HepG2 (cell line): ENCODE results near the gene IQGAP2. TPM values are rescaled to one million over a fixed set of nuclear protein-coding genes. Genes with fewer than 3 reads are reported as not detected.
A peak's percentile ranks its signal among the peaks of the same experiment; 100 is the strongest.

Experiments used
- FOXP1 ChIP-seq, 2 experiments: fragments of 450-650 bp in 1 of 2; IDR thresholded peaks; 2 replicates each; pipeline ENCODE4 v1.6.1; 2017 to 2018; ENCODE audit warnings: antibody characterized with exemption in 1 of 2
- HIVEP1 ChIP-seq: sonication (generic); formaldehyde crosslinking; IDR thresholded peaks from 2 replicates; pipeline ENCODE4 v1.4.0; 2020; ENCODE audit warnings: mild to moderate bottlenecking, missing genetic modification reagents
- MTERF4 ChIP-seq: sonication (generic); formaldehyde crosslinking; IDR thresholded peaks from 2 replicates; pipeline ENCODE4 v1.8.0; 2023; ENCODE audit warnings: mild to moderate bottlenecking, missing genetic modification reagents
- PREB ChIP-seq: sonication (generic); formaldehyde crosslinking; IDR thresholded peaks from 2 replicates; pipeline ENCODE4 v1.4.0; 2020; ENCODE audit warnings: missing genetic modification reagents
- RFX3 ChIP-seq: IDR thresholded peaks from 2 replicates; pipeline ENCODE4 v1.6.1; 2016; ENCODE audit warnings: missing biosample characterization, missing genetic modification reagents
- SMC3 ChIP-seq: IDR thresholded peaks from 2 replicates; pipeline ENCODE4 v1.6.1; 2011; ENCODE audit warnings: low read length, improper control_type of control experiment
- USF2 ChIP-seq, 2 experiments: sonication (generic) in 1 of 2; formaldehyde crosslinking in 1 of 2; IDR thresholded peaks; 2 replicates each; pipeline versions ENCODE4 v1.5.1 to v1.6.1; 2011 to 2020; ENCODE audit warnings: borderline replicate concordance in 1 of 2, low read depth in 1 of 2, low read length in 1 of 2, mild to moderate bottlenecking in 1 of 2, missing genetic modification reagents in 1 of 2, moderate library complexity in 1 of 2
- ZBTB34 ChIP-seq: sonication (generic); formaldehyde crosslinking; IDR thresholded peaks from 2 replicates; pipeline ENCODE4 v1.8.0; 2022; ENCODE audit warnings: mild to moderate bottlenecking, missing genetic modification reagents
- ZNF253 ChIP-seq: sonication (generic); formaldehyde crosslinking; IDR thresholded peaks from 2 replicates; pipeline ENCODE4 v1.8.0; 2022; ENCODE audit warnings: mild to moderate bottlenecking, missing genetic modification reagents, borderline replicate concordance
- ZNF615 ChIP-seq: sonication (generic); formaldehyde crosslinking; IDR thresholded peaks from 2 replicates; pipeline ENCODE4 v1.5.0; 2020; ENCODE audit warnings: mild to moderate bottlenecking, missing genetic modification reagents, borderline replicate concordance
- ZNF878 ChIP-seq: sonication (generic); formaldehyde crosslinking; IDR thresholded peaks from 2 replicates; pipeline ENCODE4 v1.8.1; 2023; ENCODE audit warnings: mild to moderate bottlenecking, missing genetic modification reagents, moderate library complexity
- ZSCAN9 ChIP-seq: IDR thresholded peaks from 2 replicates; pipeline ENCODE4 v1.6.1; 2016; ENCODE audit warnings: borderline replicate concordance
- polyA plus RNA-seq, 8 experiments: library from polyadenylated mRNA; depleted of rRNA in 3 of 8; stranded (reverse) in 7 of 8; unstranded in 1 of 8; fragments of >200 nt; fragmentation: Illumina TruSeq in 4 of 8; extraction: Trizol in 4 of 8; gene quantifications; 2 replicates each; pipeline versions ENCODE4 v1.2.1 to v1.2.3, GENCODE V29; 2011 to 2016; ENCODE audit warnings: low read depth in 4 of 8, missing spikeins in 1 of 8, mixed read lengths in 1 of 8; ENCODE audit not compliant: insufficient read depth in 1 of 8
- total RNA-seq, 5 experiments: library from RNA; depleted of rRNA; stranded (reverse); fragments of >200 nt; fragmentation: Illumina TruSeq; extraction: Trizol; gene quantifications; 2 replicates each; pipeline ENCODE4 v1.2.3, GENCODE V29; 2016; ENCODE audit warnings: low read depth in 1 of 5
- TF ChIP-seq, protein P1 (sequence below): sonication (generic); formaldehyde crosslinking; IDR thresholded peaks from 2 replicates; pipeline ENCODE4 v1.5.0; 2020; ENCODE audit warnings: mild to moderate bottlenecking, missing genetic modification reagents, borderline replicate concordance
- TF ChIP-seq, protein P2 (sequence below): IDR thresholded peaks from 2 replicates; pipeline ENCODE4 v1.6.1; 2016; ENCODE audit warnings: missing compliant biosample characterization, missing genetic modification reagents, borderline replicate concordance
- TF ChIP-seq, protein P3 (sequence below): sonication (generic); formaldehyde crosslinking; IDR thresholded peaks from 2 replicates; pipeline ENCODE4 v1.4.0; 2020; ENCODE audit warnings: missing genetic modification reagents

IQGAP2 gene
- total and polyA plus RNA-seq, 2 of the 13 experiments (the other 11 are each of a cell fraction or from before 2014, with no cell fraction given), result 35.2 to 83.3 TPM

DNA sequence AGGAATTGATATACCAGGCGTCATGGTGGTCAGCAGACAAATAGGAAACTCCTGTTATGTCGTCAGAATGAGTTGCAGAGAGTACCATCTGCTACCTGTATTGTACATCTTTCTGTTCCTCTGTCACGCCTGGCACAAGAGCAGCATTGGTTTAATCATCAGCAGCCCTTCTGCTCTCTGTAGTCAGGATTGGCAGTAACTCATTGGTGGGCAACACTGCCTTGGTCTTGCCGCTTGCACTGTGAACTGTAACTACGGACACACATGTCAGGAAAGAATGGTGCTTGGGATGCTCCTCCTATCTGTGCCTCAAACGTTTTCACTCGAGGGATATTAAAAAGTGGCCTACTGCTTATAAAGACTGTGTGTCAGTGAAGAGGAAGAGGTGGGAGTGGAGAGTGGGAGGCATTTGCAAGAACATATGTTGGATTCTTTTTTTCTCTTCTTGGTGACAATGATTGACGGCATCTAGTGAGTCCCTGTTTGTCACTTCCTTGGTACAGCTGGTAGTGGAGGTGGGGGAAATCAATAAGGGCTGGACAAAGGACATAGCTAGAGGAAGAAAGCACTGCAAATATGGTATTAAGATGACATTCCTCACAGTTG lies 143.5 kb downstream of the IQGAP2 start (continued):
- TF ChIP-seq PREB (CRISPR knock-in tag), result no peak
- no peak for TF ChIP-seq USF2 (IDR thresholded peaks at IDR 0.05; ENCODE audit: low read depth, low read length)
- no peak for TF ChIP-seq USF2 (CRISPR knock-in tag; IDR thresholded peaks at IDR 0.05; ENCODE audit: borderline replicate concordance)
- TF ChIP-seq, protein P1, sequence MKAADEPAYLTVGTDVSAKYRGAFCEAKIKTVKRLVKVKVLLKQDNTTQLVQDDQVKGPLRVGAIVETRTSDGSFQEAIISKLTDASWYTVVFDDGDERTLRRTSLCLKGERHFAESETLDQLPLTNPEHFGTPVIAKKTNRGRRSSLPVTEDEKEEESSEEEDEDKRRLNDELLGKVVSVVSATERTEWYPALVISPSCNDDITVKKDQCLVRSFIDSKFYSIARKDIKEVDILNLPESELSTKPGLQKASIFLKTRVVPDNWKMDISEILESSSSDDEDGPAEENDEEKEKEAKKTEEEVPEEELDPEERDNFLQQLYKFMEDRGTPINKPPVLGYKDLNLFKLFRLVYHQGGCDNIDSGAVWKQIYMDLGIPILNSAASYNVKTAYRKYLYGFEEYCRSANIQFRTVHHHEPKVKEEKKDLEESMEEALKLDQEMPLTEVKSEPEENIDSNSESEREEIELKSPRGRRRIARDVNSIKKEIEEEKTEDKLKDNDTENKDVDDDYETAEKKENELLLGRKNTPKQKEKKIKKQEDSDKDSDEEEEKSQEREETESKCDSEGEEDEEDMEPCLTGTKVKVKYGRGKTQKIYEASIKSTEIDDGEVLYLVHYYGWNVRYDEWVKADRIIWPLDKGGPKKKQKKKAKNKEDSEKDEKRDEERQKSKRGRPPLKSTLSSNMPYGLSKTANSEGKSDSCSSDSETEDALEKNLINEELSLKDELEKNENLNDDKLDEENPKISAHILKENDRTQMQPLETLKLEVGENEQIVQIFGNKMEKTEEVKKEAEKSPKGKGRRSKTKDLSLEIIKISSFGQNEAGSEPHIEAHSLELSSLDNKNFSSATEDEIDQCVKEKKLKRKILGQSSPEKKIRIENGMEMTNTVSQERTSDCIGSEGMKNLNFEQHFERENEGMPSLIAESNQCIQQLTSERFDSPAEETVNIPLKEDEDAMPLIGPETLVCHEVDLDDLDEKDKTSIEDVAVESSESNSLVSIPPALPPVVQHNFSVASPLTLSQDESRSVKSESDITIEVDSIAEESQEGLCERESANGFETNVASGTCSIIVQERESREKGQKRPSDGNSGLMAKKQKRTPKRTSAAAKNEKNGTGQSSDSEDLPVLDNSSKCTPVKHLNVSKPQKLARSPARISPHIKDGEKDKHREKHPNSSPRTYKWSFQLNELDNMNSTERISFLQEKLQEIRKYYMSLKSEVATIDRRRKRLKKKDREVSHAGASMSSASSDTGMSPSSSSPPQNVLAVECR (CRISPR knock-in tag), result no peak
- TF ChIP-seq MTERF4 (CRISPR knock-in tag), result no peak
- TF ChIP-seq, protein P2, sequence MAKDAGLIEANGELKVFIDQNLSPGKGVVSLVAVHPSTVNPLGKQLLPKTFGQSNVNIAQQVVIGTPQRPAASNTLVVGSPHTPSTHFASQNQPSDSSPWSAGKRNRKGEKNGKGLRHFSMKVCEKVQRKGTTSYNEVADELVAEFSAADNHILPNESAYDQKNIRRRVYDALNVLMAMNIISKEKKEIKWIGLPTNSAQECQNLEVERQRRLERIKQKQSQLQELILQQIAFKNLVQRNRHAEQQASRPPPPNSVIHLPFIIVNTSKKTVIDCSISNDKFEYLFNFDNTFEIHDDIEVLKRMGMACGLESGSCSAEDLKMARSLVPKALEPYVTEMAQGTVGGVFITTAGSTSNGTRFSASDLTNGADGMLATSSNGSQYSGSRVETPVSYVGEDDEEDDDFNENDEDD (CRISPR knock-in tag), result no peak
- TF ChIP-seq, protein P3, sequence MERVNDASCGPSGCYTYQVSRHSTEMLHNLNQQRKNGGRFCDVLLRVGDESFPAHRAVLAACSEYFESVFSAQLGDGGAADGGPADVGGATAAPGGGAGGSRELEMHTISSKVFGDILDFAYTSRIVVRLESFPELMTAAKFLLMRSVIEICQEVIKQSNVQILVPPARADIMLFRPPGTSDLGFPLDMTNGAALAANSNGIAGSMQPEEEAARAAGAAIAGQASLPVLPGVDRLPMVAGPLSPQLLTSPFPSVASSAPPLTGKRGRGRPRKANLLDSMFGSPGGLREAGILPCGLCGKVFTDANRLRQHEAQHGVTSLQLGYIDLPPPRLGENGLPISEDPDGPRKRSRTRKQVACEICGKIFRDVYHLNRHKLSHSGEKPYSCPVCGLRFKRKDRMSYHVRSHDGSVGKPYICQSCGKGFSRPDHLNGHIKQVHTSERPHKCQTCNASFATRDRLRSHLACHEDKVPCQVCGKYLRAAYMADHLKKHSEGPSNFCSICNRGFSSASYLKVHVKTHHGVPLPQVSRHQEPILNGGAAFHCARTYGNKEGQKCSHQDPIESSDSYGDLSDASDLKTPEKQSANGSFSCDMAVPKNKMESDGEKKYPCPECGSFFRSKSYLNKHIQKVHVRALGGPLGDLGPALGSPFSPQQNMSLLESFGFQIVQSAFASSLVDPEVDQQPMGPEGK (CRISPR knock-in tag), result no peak
- TF ChIP-seq ZBTB34 (CRISPR knock-in tag), result no peak
- TF ChIP-seq ZSCAN9 (CRISPR knock-in tag), result no peak
- TF ChIP-seq ZNF878 (CRISPR knock-in tag), result no peak
- no peak for TF ChIP-seq RFX3 (CRISPR knock-in tag)
- no peak for TF ChIP-seq ZNF615 (CRISPR knock-in tag)
- TF ChIP-seq SMC3, result no peak
- no peak for TF ChIP-seq ZNF253
- TF ChIP-seq HIVEP1 (CRISPR knock-in tag), result no peak
- TF ChIP-seq FOXP1 (IDR thresholded peaks at IDR 0.05), result no peak
- peak; percentile 23; the same call in 1 of the 2 replicates for TF ChIP-seq FOXP1 (CRISPR knock-in tag; IDR thresholded peaks at IDR 0.05)
